ENCODE data around the gene SPECC1L. TPM values are rescaled to one million over a fixed set of nuclear protein-coding genes. Genes with fewer than 3 reads are reported as not detected.

SPECC1L gene
- total and polyA plus RNA-seq, 10 of the 15 experiments (the other 5 are each of a cell fraction or from before 2014, with no cell fraction given), result 1.9 to 40.6 (median 19.1) TPM

- TF ChIP-seq POU2F2 (IDR thresholded peaks at IDR 0.05; ENCODE audit: borderline replicate concordance, low read depth, low read length) (no peak), SREBF1 (IDR thresholded peaks at IDR 0.05; ENCODE audit: low read length) (no peak), E2F4 (IDR thresholded peaks at IDR 0.05; ENCODE audit: low read depth, low read length) (no peak), YY1 (IDR thresholded peaks at IDR 0.05; ENCODE audit: low read depth, low read length) (peak; percentile 36; the same call in 1 of the 2 replicates), ZNF687 (IDR thresholded peaks at IDR 0.05) (peak; percentile 98), PML (IDR thresholded peaks at IDR 0.05; ENCODE audit: low read length) (no peak)
These were observed 157.0 kb downstream of the SPECC1L start, which contains the start of gene ADORA2A (continued) for GRCh38 chr22:24427500-24428164.
